AG10803 (cell line): Measurements from ENCODE around the gene TWSG1.
A peak's percentile ranks its signal among the peaks of the same experiment; 100 is the strongest.

Source experiments
- DNase-seq: peaks from one replicate; pipeline ENCODE4 v3.0.0; 2010; ENCODE audit warnings: low read depth
- H3K4me3 ChIP-seq: 2 replicates; pipeline ENCODE4 v1.5.1; 2011; ENCODE audit warnings: mild to moderate bottlenecking, low read length, control low read depth
- TF ChIP-seq, protein P1 (sequence below): conservative IDR thresholded peaks from 2 replicates; pipeline ENCODE4 v1.5.1; 2011; ENCODE audit warnings: mild to moderate bottlenecking, low read length, control low read depth, inconsistent platforms

Gene TWSG1

DNA sequence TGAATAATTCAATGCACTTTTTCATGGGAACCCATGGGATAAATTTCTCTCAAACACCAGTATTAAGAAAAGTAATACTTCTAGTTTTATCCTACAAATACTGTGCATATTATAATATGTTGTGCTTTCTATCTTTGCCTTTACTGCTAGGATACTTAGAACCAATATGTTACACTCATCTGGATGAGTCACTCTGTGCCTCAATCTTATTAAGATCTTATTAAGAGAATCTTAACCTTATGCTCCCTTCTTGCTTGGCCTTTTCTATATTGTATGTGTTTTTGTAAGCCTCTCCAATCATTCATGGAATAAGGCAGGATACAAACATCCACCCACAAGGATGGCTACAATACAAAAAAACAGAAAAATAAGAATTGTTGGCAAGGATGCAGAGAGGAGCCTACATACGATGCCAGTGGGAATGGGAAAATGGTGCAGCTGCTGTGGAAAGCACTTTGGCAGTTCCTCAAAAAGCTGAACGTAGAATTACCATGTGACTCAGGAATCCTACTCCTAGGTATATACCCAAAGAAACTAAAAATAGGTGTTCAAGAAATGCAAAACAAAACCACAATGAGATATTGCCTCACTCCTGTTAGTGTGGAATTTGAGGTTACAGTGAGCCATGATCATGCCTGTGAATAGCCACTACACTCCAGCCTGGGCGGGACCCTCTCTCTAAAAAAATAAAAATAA, 10.7 kb upstream of the TWSG1 start:
- TF ChIP-seq, protein P1, sequence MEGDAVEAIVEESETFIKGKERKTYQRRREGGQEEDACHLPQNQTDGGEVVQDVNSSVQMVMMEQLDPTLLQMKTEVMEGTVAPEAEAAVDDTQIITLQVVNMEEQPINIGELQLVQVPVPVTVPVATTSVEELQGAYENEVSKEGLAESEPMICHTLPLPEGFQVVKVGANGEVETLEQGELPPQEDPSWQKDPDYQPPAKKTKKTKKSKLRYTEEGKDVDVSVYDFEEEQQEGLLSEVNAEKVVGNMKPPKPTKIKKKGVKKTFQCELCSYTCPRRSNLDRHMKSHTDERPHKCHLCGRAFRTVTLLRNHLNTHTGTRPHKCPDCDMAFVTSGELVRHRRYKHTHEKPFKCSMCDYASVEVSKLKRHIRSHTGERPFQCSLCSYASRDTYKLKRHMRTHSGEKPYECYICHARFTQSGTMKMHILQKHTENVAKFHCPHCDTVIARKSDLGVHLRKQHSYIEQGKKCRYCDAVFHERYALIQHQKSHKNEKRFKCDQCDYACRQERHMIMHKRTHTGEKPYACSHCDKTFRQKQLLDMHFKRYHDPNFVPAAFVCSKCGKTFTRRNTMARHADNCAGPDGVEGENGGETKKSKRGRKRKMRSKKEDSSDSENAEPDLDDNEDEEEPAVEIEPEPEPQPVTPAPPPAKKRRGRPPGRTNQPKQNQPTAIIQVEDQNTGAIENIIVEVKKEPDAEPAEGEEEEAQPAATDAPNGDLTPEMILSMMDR: no peak
- DNase-seq: peak; percentile 86
- no peak overlapping the region for H3K4me3 ChIP-seq

DNA sequence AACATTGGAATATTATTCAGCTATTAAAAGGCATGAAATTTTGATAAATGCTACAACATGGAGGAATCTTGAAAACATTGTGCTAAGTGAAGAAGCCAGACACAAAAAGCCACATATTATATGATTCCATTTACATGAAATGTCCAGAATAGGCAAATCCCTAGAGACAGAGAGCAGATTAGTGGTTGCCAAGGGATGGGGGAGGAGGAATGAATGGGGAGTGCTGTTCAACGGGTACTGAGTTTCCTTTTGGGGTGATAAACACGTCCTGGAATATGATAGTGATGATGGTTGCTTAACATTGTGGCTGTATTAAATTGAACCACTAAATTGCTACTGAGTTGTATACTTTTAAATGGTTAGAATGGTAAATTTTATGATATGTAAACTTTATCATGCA, 8.9 kb upstream of the TWSG1 start:
- no peak for DNase-seq
- TF ChIP-seq, protein P1: no peak
- H3K4me3 ChIP-seq: no peak overlapping the region

DNA sequence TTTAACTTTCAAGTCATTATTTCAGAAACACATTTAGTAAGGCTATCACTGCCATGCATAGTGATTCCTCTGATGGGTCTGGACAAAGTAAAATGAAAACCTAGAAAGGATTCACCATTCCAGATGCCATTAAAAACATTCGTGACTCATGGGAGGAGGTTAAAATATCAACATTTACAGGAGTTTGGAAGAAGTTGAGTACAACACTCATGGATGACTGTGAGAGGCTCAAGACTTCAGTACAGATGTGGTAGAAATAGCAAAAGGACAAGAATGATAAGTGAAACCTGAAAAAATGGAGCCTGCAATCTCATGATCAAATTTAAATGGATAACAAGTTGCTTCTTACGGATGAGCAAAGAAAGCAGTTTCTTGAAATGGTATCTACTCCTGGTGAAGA, 5.8 kb upstream of the TWSG1 start:
- DNase-seq: no peak
- TF ChIP-seq, protein P1: no peak
- no peak overlapping the region for H3K4me3 ChIP-seq

DNA sequence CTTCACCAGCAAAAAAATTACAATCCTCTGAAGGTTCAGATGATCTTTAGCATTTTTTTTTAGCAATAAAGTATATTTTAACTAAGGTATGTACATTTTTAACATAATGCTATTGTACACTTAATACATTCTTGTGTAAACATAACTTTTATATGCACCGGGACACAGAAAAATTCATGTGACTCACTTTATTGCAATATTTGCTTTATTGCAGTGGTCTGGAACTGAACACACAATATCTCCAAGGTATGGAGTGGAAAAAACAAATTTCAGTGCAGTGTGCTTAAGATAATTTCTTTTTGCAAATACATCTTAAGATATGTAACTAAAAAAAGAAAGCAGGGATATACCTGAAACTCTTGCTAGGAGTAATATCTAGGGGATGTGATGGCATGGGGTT, 5.1 kb upstream of the TWSG1 start:
- DNase-seq: no peak

DNA sequence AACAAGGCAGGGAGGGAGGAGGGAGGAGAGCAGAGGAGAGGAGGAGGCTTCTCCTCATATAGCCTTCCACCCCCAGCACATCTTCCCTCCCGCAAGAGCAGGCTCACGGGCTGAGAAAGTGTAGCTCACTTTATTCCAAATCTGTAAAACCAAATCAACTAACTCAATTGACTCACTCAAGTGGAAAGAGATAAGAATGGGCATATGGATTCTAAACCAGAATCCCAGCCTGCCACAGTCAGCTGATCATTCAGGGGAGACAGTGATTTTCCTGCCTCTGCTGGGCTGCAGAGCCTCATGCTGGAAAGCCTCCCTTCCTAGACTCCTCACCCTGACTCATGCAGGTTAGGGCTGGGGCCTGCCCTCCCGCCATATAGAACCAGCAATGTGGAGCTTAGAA, 4.2 kb upstream of the TWSG1 start:
- TF ChIP-seq, protein P1: no peak
- no peak overlapping the region for H3K4me3 ChIP-seq
- no peak for DNase-seq

More for the DNA sequence above, 5.1 kb upstream of the TWSG1 start:
- TF ChIP-seq, protein P1: no peak
- no peak overlapping the region for H3K4me3 ChIP-seq

DNA sequence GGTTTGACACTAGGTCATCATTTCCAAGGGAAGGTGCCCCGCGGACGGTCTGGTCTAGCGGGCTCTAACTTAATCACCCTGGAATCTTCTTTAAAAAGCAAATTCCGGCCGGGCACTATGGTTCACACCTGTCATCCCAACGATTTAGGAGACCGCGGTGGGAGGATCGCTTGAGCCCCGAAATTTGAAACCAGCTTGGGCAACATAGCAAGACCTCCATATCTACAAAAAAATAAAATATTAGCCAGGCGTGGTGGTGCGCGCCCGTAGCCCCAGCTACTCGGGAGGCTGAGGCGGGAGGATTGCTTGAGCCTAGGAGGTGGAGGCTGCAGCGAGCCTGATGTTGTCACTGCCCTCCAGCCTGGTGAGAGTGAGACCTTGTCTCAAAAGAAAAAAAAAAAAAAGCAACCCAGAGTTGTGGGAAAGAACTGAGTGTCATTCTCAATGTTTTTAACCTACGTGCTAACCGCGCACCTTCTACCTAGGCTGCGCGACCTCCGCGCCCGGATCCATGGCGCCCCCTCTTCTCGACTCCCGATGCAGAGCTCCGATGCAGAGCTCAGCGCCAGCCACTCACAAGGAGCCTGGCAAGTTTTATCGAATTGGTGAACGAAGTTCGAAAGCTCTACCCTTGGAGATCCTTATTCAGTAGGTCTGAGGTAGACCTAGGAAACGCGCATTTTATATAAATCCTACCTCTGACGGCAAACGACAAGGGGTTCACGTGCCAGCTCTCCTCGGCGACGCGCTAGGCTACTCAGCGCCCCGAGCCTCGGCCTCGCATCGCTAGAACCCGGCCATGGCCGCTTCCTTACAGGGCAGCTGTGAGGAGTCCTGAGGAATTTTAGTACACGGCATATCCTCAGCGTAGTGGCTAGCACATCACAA, 888 bp upstream of the TWSG1 start:
- DNase-seq: no peak

More for the DNA sequence above, 888 bp upstream of the TWSG1 start:
- peak overlapping the region; percentile 74 for H3K4me3 ChIP-seq
- TF ChIP-seq, protein P1: no peak
